Daoy (cell line): ENCODE measurements around the gene VSX1. TPM values are rescaled to one million over a fixed set of nuclear protein-coding genes. Genes with fewer than 3 reads are reported as not detected.
A peak's percentile ranks its signal among the peaks of the same experiment; 100 is the strongest.

ENCODE experiments used
- DNase-seq: peaks from one replicate; pipeline ENCODE4 v3.0.0-alpha.2; 2015; ENCODE audit warnings: low read depth
- total RNA-seq: library from RNA; depleted of rRNA; stranded (reverse); fragments of >200 nt; shearing (Covaris generic); gene quantifications from 2 replicates; pipeline ENCODE4 v1.2.3, GENCODE V29; 2014

VSX1 gene
- total RNA-seq, 1 experiment from 2014 or later = not detected

GRCh38 chr20:25053255-25054031, 28.5 kb downstream of the VSX1 start:
- no peak for DNase-seq

- DNase-seq = peak; percentile 36
Observed at GRCh38 chr20:25052255-25053194, 29.4 kb downstream of the VSX1 start.

- no peak for DNase-seq
Observed at GRCh38 chr20:25051386-25052155, 30.4 kb downstream of the VSX1 start.

- no peak for DNase-seq
Observed at GRCh38 chr20:25050501-25051350, 31.2 kb downstream of the VSX1 start.

GRCh38 chr20:25050082-25050481, 31.9 kb downstream of the VSX1 start:
- no peak for DNase-seq

- DNase-seq = no peak
Observed at GRCh38 chr20:25049261-25050060, 32.5 kb downstream of the VSX1 start.

GRCh38 chr20:25048519-25048952, 33.4 kb downstream of the VSX1 start:
- DNase-seq = no peak

GRCh38 chr20:25047766-25048165, 34.2 kb downstream of the VSX1 start:
- DNase-seq = no peak

- no peak for DNase-seq
Observed at GRCh38 chr20:25046736-25047666, 34.9 kb downstream of the VSX1 start.

- no peak for DNase-seq
Observed at GRCh38 chr20:25046181-25046641, 35.7 kb downstream of the VSX1 start.

GRCh38 chr20:25045343-25045712, 36.6 kb downstream of the VSX1 start:
- no peak for DNase-seq

GRCh38 chr20:25044660-25045342, 37.1 kb downstream of the VSX1 start:
- no peak for DNase-seq

- DNase-seq = no peak
Observed at GRCh38 chr20:25044261-25044560, 37.7 kb downstream of the VSX1 start.

- no peak for DNase-seq
Observed at GRCh38 chr20:25043499-25044260, 38.3 kb downstream of the VSX1 start.

GRCh38 chr20:25042531-25043498, 39.1 kb downstream of the VSX1 start:
- no peak for DNase-seq

GRCh38 chr20:25041813-25042530, 40.0 kb downstream of the VSX1 start:
- no peak for DNase-seq
